DMS53 treated with DMSO at 0.1 percent for 48 hours (cell line): ENCODE data around the gene MRPL52.
"Not testable (repeated sequence)": the region's sequence is repeated elsewhere in the genome, so short reads cannot be mapped to it uniquely, and the experiment has no call there.

Source experiments
- DNase-seq: peaks from one replicate; lab custom pipeline; 2025; ENCODE audit not compliant: unreplicated experiment; lab: John Stamatoyannopoulos, UW

Gene MRPL52

DNA sequence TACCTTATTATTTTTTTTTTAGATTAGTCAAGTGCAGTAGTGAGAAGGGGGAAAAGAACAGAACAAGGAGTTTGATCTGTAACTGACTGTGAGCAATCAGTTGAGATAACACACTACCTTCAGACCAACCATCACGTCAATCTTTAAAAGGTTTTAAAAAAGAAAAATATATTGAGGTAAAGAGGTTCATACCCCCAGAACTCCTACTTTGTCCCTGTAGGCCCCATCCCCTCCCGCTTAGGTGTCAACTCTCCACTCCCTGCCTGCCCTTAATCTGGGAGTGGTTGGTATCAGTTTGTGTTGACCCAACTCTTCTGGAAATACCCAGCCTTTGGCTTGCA is 22.9 kb downstream of the MRPL52 start:
- no peak for DNase-seq

GRCh38 chr14:22852940-22853767 is 23.5 kb downstream of the MRPL52 start:
- DNase-seq = peak; percentile 57

- not testable (repeated sequence) for DNase-seq
Observed at GRCh38 chr14:22854296-22854695, 24.6 kb downstream of the MRPL52 start.

- DNase-seq = peak; percentile 88
Observed at GRCh38 chr14:22854963-22855724, 25.5 kb downstream of the MRPL52 start.

GRCh38 chr14:22856428-22856827 is 26.7 kb downstream of the MRPL52 start:
- DNase-seq = no peak

GRCh38 chr14:22860377-22860776 is 30.7 kb downstream of the MRPL52 start:
- not testable (repeated sequence) for DNase-seq

GRCh38 chr14:22861651-22862050 is 32.0 kb downstream of the MRPL52 start:
- DNase-seq = no peak

DNA sequence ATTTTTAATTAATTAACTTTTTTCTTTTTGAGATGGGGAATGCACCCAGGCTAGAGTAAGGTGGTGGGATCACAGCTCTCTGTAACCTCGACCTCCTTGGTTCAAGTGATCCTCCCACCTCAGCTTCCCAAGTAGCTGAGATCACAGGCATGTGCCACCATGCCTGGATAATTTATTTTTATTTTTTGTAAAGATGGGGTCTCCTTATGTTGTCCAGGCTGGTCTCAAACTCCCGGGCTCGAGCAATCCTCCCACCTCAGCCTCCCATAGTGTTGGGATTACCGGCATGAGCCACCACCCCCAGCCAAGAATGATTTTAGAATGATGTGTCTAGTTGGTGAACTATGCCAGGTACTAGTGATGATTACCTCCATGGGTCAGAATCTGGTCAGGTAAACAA is 35.3 kb downstream of the MRPL52 start:
- no peak for DNase-seq

GRCh38 chr14:22865424-22866405 is 36.0 kb downstream of the MRPL52 start:
- DNase-seq = no peak

DNA sequence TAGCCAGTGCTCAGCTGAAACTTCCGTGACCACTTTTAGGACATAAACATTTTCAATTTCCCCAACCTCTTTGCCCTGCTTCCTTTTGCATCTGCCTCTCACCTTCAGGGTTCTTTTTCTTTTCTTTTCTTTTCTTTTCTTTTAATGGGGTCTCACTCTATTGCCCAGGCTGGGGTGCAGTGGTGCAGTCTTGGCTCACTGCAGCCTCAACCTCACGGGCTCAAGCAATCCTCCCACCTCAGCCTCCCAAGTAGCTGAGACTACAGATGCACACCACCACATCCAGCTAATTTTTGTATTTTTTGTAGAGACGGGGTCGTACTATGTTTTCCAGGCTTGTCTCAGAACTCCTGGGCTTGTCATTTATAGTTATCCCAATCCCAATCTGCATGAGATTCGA is 37.2 kb downstream of the MRPL52 start:
- DNase-seq = no peak

GRCh38 chr14:22870811-22871223 is 41.1 kb downstream of the MRPL52 start:
- DNase-seq = no peak

- peak; percentile 87 for DNase-seq
Observed at GRCh38 chr14:22871224-22872032, 41.7 kb downstream of the MRPL52 start, which contains the start of gene LRP10. Gene LRP10 (plus strand): TSS chr14:22871740. CDS start chr14:22872304, 564 bp downstream.

DNA sequence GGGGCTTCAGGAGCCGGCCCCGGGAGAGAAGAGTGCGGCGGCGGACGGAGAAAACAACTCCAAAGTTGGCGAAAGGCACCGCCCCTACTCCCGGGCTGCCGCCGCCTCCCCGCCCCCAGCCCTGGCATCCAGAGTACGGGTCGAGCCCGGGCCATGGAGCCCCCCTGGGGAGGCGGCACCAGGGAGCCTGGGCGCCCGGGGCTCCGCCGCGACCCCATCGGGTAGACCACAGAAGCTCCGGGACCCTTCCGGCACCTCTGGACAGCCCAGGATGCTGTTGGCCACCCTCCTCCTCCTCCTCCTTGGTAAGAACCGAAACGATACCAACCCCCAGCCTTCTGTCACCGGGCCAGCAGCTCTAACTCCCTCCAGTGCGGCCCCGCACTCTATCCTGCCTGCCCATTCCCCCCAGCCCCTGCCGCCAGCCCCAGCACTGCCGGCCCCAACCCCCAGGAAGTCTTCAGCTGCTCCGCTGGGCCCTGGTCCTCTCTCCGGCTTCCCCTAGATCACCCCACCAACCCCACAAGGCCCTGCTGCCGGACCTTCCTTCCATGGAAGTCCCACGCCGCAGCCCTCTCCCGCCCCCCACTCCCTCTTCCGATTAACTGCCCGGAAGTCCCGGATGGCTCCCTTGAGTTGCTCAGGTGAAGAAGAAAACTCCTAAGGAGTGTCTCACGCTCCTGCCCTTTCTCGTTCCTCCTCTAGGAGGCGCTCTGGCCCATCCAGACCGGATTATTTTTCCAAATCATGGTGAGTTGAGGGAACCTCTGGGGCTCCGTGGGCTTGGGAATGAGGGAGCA is 42.5 kb downstream of the MRPL52 start:
- DNase-seq = peak; percentile 54

DNA sequence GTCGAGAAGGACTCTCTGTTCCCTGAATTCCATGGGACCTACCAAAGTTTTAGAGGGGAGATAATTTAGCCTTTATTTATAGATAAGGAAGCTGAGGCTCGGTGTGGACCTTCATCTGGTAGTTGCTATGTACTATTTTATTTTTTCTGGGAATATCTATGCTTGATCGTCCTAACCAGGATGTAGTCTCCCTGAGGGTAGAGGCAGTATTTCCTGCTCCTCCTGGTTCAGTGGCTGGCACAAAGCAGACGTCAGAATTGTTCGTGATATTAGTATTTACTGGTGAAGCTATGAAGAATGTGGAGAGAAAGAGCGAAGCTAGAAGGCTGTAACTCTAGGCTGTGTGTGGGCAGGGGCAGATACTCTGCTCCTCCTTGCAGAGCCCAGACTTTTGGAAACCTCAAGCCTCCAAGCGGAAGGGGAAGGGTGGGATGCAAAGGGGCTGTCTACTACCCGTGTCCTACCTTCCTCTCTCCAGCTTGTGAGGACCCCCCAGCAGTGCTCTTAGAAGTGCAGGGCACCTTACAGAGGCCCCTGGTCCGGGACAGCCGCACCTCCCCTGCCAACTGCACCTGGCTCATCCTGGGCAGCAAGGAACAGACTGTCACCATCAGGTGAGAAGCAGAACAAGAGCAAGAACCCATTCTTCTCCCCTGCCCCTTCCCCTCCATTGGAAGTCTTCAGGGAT is 43.3 kb downstream of the MRPL52 start:
- DNase-seq = no peak

GRCh38 chr14:22875003-22875747 is 45.5 kb downstream of the MRPL52 start:
- no peak for DNase-seq

GRCh38 chr14:22875748-22876319 is 46.1 kb downstream of the MRPL52 start:
- DNase-seq = no peak

GRCh38 chr14:22877000-22877501 is 47.4 kb downstream of the MRPL52 start:
- DNase-seq = no peak
